Frontal cortex (tissue), 4 donors: ENCODE results near the gene FAM8A1. TPM values are rescaled to one million over a fixed set of nuclear protein-coding genes. Genes with fewer than 3 reads are reported as not detected.

Source experiments
- DNase-seq, 2 donors: peaks; one replicate each; pipeline ENCODE4 v3.0.0; 2012; ENCODE audit warnings: low spot score in 2 of 2
- FAIRE-seq: peaks from 2 replicates; lab custom pipeline; 2012; peaks lifted over from hg19 to GRCh38; lab: Jason Lieb, UNC
- small RNA-seq: library from RNA; depleted of rRNA; stranded (forward); fragments of <200 nt; gene quantifications from one replicate; pipeline ENCODE3, GENCODE V24; 2014
- total RNA-seq: library from RNA; depleted of rRNA; stranded (reverse); fragments of >200 nt; gene quantifications from one replicate; pipeline ENCODE4 v1.2.3, GENCODE V29; 2014
- donor health status: control.
- donor health status: control.
- donor health status: control.

Gene FAM8A1
- total RNA-seq, 1 donor from 2014 or later, result 56.7 TPM

GRCh38 chr6:17653198-17653882 is 53.2 kb downstream of the FAM8A1 start:
- DNase-seq, result no peak
- FAIRE-seq, result no peak

GRCh38 chr6:17656092-17656491 is 56.0 kb downstream of the FAM8A1 start:
- DNase-seq (no peak), FAIRE-seq (no peak)

GRCh38 chr6:17656644-17657043 is 56.5 kb downstream of the FAM8A1 start:
- no peak for DNase-seq
- FAIRE-seq, result no peak

Small RNA genes within 50 kb of the gene (small RNA-seq; reads per million reads assigned to genes)
- not detected for gene RNU6-190P
- gene SUMO2P13, result not detected

Other genes starting within 250 kb of the FAM8A1 start
- 39.9 TPM for gene CAP2, start 206.7 kb upstream of the FAM8A1 start, total RNA-seq
- 41.2 TPM for gene NUP153, start 106.6 kb downstream of the FAM8A1 start, total RNA-seq